Aorta (tissue), 5 donors: ENCODE results near the gene TOMM40. TPM values are rescaled to one million over a fixed set of nuclear protein-coding genes. Genes with fewer than 3 reads are reported as not detected.
A peak's percentile ranks its signal among the peaks of the same experiment; 100 is the strongest.

ENCODE experiments used
- ATAC-seq: fragments of 200-7000 bp; cut with Tn5 transposase; one replicate; pipeline ENCODE4 v1.9.1; 2022; ENCODE audit warnings: moderate library complexity; ENCODE audit not compliant: low FRiP score
- DNase-seq, 2 donors: peaks; one replicate each; pipeline ENCODE4 v3.0.0-alpha.2; 2020
- H3K27ac ChIP-seq, 2 donors: one replicate each; pipeline ENCODE4 v1.5.1; 2013; ENCODE audit warnings: low read length in 2 of 2, mild to moderate bottlenecking in 2 of 2, moderate library complexity in 2 of 2, control low read depth in 1 of 2, inconsistent platforms in 1 of 2, low read depth in 1 of 2
- H3K27me3 ChIP-seq, 2 donors: one replicate each; pipeline ENCODE4 v1.6.1; 2013; ENCODE audit warnings: control low read depth in 1 of 2, low read length in 1 of 2, mild to moderate bottlenecking in 1 of 2, moderate library complexity in 1 of 2; ENCODE audit not compliant: insufficient read depth in 2 of 2, control insufficient read depth in 1 of 2
- H3K36me3 ChIP-seq, 2 donors: one replicate each; pipeline ENCODE4 v1.6.1; 2013; ENCODE audit warnings: control low read depth in 1 of 2, low read length in 1 of 2, mild to moderate bottlenecking in 1 of 2; ENCODE audit not compliant: insufficient read depth in 2 of 2, control insufficient read depth in 1 of 2
- H3K4me1 ChIP-seq, 2 donors: one replicate each; pipeline ENCODE4 v1.6.1; 2013; ENCODE audit warnings: low read length in 2 of 2, control low read depth in 1 of 2, mild to moderate bottlenecking in 1 of 2, moderate library complexity in 1 of 2; ENCODE audit not compliant: insufficient read depth in 2 of 2, control insufficient read depth in 1 of 2
- H3K4me3 ChIP-seq, 2 donors: one replicate each; pipeline ENCODE4 v1.5.1; 2013; ENCODE audit warnings: low read length in 2 of 2, control low read depth in 1 of 2, mild to moderate bottlenecking in 1 of 2
- H3K9me3 ChIP-seq: one replicate; pipeline ENCODE4 v1.6.1; 2013; ENCODE audit warnings: mild to moderate bottlenecking, low read length; ENCODE audit not compliant: control insufficient read depth
- WGBS, 2 donors: extraction: QIAGEN DNeasy Blood & Tissue Kit; methylation state at CpG; one replicate each; pipeline ENCODE4 v1.1.7; 2013; 5-methylcytosine and 5-hydroxymethylcytosine counted together
- intact Hi-C, 2 donors: fragments of 100-400 bp; cut with DNase I; formaldehyde crosslinking; loops; one replicate each; pipeline versions ENCODE4 v1.14.2 to v1.15.0; 2022
- polyA plus RNA-seq, 2 donors: library from polyadenylated mRNA; stranded (reverse); fragments of 200-250 nt; gene quantifications; one replicate each; pipeline ENCODE4 v1.2.3, GENCODE V29; 2013
- total RNA-seq, 2 donors: library from RNA; stranded (reverse); fragmentation: NEBNext Ultra II Directional; extraction: Animal tissue kit (Norgen Biotek cat#: 25700); gene quantifications; one replicate each; pipeline ENCODE4 v1.2.1, GENCODE V29; 2021
- donor health status: healthy with polysubstance abuse.
- donor health status: Bipolar disorder and iron deficiency.
- donor health status: DM: no; HTN: no; CAD: no.
- donor health status: DM: no; HTN: no; CAD: no.
- donor health status: DM: yes; HTN: yes; CAD: no.

Gene TOMM40
- total and polyA plus RNA-seq, 4 donors: 8.9 to 23.6 (median 18.6) TPM

GRCh38 chr19:44947041-44947581 is 56.1 kb downstream of the TOMM40 start:
- Histone ChIP-seq H3K27me3 (no peaks in the 10 kb centered on the region), H3K4me3 (no peak overlapping the region), H3K27ac (no peak overlapping the region), H3K9me3 (no peaks in the 10 kb centered on the region), H3K36me3 (no peaks in the 10 kb centered on the region), H3K4me1 (no peaks in the 10 kb centered on the region)
- ATAC-seq (no peak), DNase-seq (no peak)
- WGBS, 2 donors: 89 to 92% methylated on average over 13 of the region's 13 CpGs
- intact Hi-C loops: loop anchor here in 1 of 2 donors (10.0 kb wide), 1 partner anchor 162 kb away; no protein-coding TSS in a partner anchor

- Histone ChIP-seq H3K27me3 (no peaks in the 10 kb centered on the region), H3K9me3 (no peaks in the 10 kb centered on the region), H3K27ac (no peak overlapping the region), H3K36me3 (no peaks in the 10 kb centered on the region), H3K4me3 (no peak overlapping the region), H3K4me1 (no peaks in the 10 kb centered on the region)
- WGBS, 2 donors: 80 to 89% methylated on average over 5 of the region's 5 CpGs
- ATAC-seq (no peak), DNase-seq (no peak)
- intact Hi-C loops: loop anchor here in 1 of 2 donors (10.0 kb wide), 1 partner anchor 163 kb away; no protein-coding TSS in a partner anchor
Observed at GRCh38 chr19:44948237-44948636, 57.2 kb downstream of the TOMM40 start.

- intact Hi-C loops: loop anchor here in 1 of 2 donors (10.0 kb wide), 1 partner anchor 164 kb away; no protein-coding TSS in a partner anchor
- Histone ChIP-seq H3K36me3 (no peaks in the 10 kb centered on the region), H3K9me3 (no peaks in the 10 kb centered on the region), H3K27me3 (no peaks in the 10 kb centered on the region), H3K4me3 (no peak overlapping the region), H3K4me1 (no peaks in the 10 kb centered on the region), H3K27ac (no peak overlapping the region)
- ATAC-seq (no peak), DNase-seq (no peak)
- 84 to 87% methylated on average over 4 to 5 of the region's 5 CpGs for WGBS, 2 donors
Observed at GRCh38 chr19:44948763-44949374, 57.8 kb downstream of the TOMM40 start.

GRCh38 chr19:44949550-44949949 is 58.5 kb downstream of the TOMM40 start:
- 50 to 71% methylated on average over 9 of the region's 9 CpGs for WGBS, 2 donors
- Histone ChIP-seq H3K4me1 (no peaks in the 10 kb centered on the region), H3K27me3 (no peaks in the 10 kb centered on the region), H3K27ac (no peak overlapping the region), H3K36me3 (no peaks in the 10 kb centered on the region), H3K4me3 (no peak overlapping the region), H3K9me3 (no peaks in the 10 kb centered on the region)
- intact Hi-C loops: loop anchor here in 1 of 2 donors (10.0 kb wide), 1 partner anchor 165 kb away; no protein-coding TSS in a partner anchor
- DNase-seq: no peak
- ATAC-seq: no peak

GRCh38 chr19:44951179-44952159 is 60.4 kb downstream of the TOMM40 start:
- Histone ChIP-seq H3K4me1 (no peaks in the 10 kb centered on the region), H3K27ac (no peak overlapping the region), H3K9me3 (no peaks in the 10 kb centered on the region), H3K27me3 (no peaks in the 10 kb centered on the region), H3K36me3 (no peaks in the 10 kb centered on the region), H3K4me3 (no peak overlapping the region)
- 25 to 27% methylated on average over 13 of the region's 13 CpGs for WGBS, 2 donors
- DNase-seq: peak in 1 of 2 donors; percentile 66
- ATAC-seq: no peak
- intact Hi-C loops: loop anchor here (2.0 to 5.0 kb wide), 3 partner anchors 47 to 51 kb away; partner anchors contain the start of genes APOE (in 1 of the 2) and RELB (in 1 of the 2)

Other genes with a start within 250 kb of the TOMM40 start
- gene PVR, start 247.3 kb upstream of the TOMM40 start, total RNA-seq: 10 to 100 TPM; 31.3 to 44.2 TPM
- gene PVR, start 247.3 kb upstream of the TOMM40 start, polyA plus RNA-seq: 10 to 100 TPM in 1 of 2 donors, 1 to 10 TPM in 1; 7.4 to 24.6 TPM
- gene CEACAM19, start 219.8 kb upstream of the TOMM40 start, total RNA-seq: 10 to 100 TPM; 12.7 TPM
- gene CEACAM19, start 219.8 kb upstream of the TOMM40 start, polyA plus RNA-seq: 10 to 100 TPM in 1 of 2 donors, 1 to 10 TPM in 1; 1.8 to 18.4 TPM
- gene CEACAM16, start 192.1 kb upstream of the TOMM40 start, total RNA-seq: under 1 TPM in 1 of 2 donors, not detected in 1; 0.36 TPM
- not detected for gene CEACAM16, start 192.1 kb upstream of the TOMM40 start, polyA plus RNA-seq
- 100 to 1,000 TPM in 1 of 2 donors, 10 to 100 TPM in 1; 46.4 to 102 TPM for gene BCL3, start 142.5 kb upstream of the TOMM40 start, total RNA-seq
- 10 to 100 TPM; 29.9 to 36.2 TPM for gene BCL3, start 142.5 kb upstream of the TOMM40 start, polyA plus RNA-seq
- gene CBLC, start 113.4 kb upstream of the TOMM40 start, total RNA-seq: not detected
- gene CBLC, start 113.4 kb upstream of the TOMM40 start, polyA plus RNA-seq: 10 to 100 TPM in 1 of 2 donors, not detected in 1; 13.3 TPM
- 100 to 1,000 TPM; 146 to 161 TPM for gene BCAM, start 82.2 kb upstream of the TOMM40 start, total RNA-seq
- gene BCAM, start 82.2 kb upstream of the TOMM40 start, polyA plus RNA-seq: 100 to 1,000 TPM in 1 of 2 donors, 10 to 100 TPM in 1; 43.1 to 109 TPM
- 10 to 100 TPM; 88.2 to 97.8 TPM for gene NECTIN2, start 45.0 kb upstream of the TOMM40 start, total RNA-seq
- gene NECTIN2, start 45.0 kb upstream of the TOMM40 start, polyA plus RNA-seq: 10 to 100 TPM; 27.8 to 49.5 TPM
- 100 to 1,000 TPM in 1 of 2 donors, 10 to 100 TPM in 1; 96.1 to 105 TPM for gene APOE, start 14.5 kb downstream of the TOMM40 start, total RNA-seq
- gene APOE, start 14.5 kb downstream of the TOMM40 start, polyA plus RNA-seq: 100 to 1,000 TPM; 207 to 455 TPM
- gene APOC1, start 23.4 kb downstream of the TOMM40 start, total RNA-seq: 10 to 100 TPM; 14.8 to 22.2 TPM
- gene APOC1, start 23.4 kb downstream of the TOMM40 start, polyA plus RNA-seq: 100 to 1,000 TPM in 1 of 2 donors, 1 to 10 TPM in 1; 7.4 to 127 TPM
- not detected for gene APOC4, start 51.0 kb downstream of the TOMM40 start, total RNA-seq
- gene APOC4, start 51.0 kb downstream of the TOMM40 start, polyA plus RNA-seq: not detected
- 1 to 10 TPM; 1.2 to 1.5 TPM for gene APOC2, start 54.8 kb downstream of the TOMM40 start, total RNA-seq
- 10 to 100 TPM in 1 of 2 donors, not detected in 1; 18.8 TPM for gene APOC2, start 54.8 kb downstream of the TOMM40 start, polyA plus RNA-seq
- 10 to 100 TPM; 70.6 to 72.5 TPM for gene CLPTM1, start 64.1 kb downstream of the TOMM40 start, total RNA-seq
- gene CLPTM1, start 64.1 kb downstream of the TOMM40 start, polyA plus RNA-seq: 10 to 100 TPM; 25.7 to 81.4 TPM
- gene RELB, start 110.2 kb downstream of the TOMM40 start, total RNA-seq: 10 to 100 TPM; 20.2 to 30.0 TPM
- gene RELB, start 110.2 kb downstream of the TOMM40 start, polyA plus RNA-seq: 10 to 100 TPM in 1 of 2 donors, 1 to 10 TPM in 1; 7.0 to 10.6 TPM
- gene CLASRP, start 147.8 kb downstream of the TOMM40 start, total RNA-seq: 100 to 1,000 TPM in 1 of 2 donors, 10 to 100 TPM in 1; 79.9 to 105 TPM
- 100 to 1,000 TPM in 1 of 2 donors, 10 to 100 TPM in 1; 18.2 to 209 TPM for gene CLASRP, start 147.8 kb downstream of the TOMM40 start, polyA plus RNA-seq
- under 1 TPM; 0.19 to 0.45 TPM for gene ZNF296, start 185.2 kb downstream of the TOMM40 start, total RNA-seq
- gene ZNF296, start 185.2 kb downstream of the TOMM40 start, polyA plus RNA-seq: 1 to 10 TPM in 1 of 2 donors, under 1 TPM in 1; 0.38 to 1.1 TPM
- gene GEMIN7, start 188.0 kb downstream of the TOMM40 start, total RNA-seq: 10 to 100 TPM in 1 of 2 donors, 1 to 10 TPM in 1; 8.0 to 12.3 TPM
- 10 to 100 TPM in 1 of 2 donors, 1 to 10 TPM in 1; 6.4 to 13.5 TPM for gene GEMIN7, start 188.0 kb downstream of the TOMM40 start, polyA plus RNA-seq
- 10 to 100 TPM; 12.1 to 22.7 TPM for gene PPP1R37, start 201.9 kb downstream of the TOMM40 start, total RNA-seq
- gene PPP1R37, start 201.9 kb downstream of the TOMM40 start, polyA plus RNA-seq: 10 to 100 TPM in 1 of 2 donors, 1 to 10 TPM in 1; 7.1 to 16.8 TPM